Inflammatory macrophage (primary cell): Measurements from ENCODE around the gene TBX5.

ENCODE experiments used
- DNase-seq, 2 donors: peaks; one replicate each; pipeline ENCODE4 v3.0.0-alpha.2; 2020 to 2022
- total RNA-seq, 18 experiments: gene quantifications; one replicate each; lab custom pipeline; 2026; ENCODE audit warnings: mixed read lengths in 6 of 18, inconsistent platforms in 2 of 18; lab: John Stamatoyannopoulos, UW

Gene TBX5
- 0 to 0.13 (median 0) reads per million in 18 experiments for total RNA-seq

DNA sequence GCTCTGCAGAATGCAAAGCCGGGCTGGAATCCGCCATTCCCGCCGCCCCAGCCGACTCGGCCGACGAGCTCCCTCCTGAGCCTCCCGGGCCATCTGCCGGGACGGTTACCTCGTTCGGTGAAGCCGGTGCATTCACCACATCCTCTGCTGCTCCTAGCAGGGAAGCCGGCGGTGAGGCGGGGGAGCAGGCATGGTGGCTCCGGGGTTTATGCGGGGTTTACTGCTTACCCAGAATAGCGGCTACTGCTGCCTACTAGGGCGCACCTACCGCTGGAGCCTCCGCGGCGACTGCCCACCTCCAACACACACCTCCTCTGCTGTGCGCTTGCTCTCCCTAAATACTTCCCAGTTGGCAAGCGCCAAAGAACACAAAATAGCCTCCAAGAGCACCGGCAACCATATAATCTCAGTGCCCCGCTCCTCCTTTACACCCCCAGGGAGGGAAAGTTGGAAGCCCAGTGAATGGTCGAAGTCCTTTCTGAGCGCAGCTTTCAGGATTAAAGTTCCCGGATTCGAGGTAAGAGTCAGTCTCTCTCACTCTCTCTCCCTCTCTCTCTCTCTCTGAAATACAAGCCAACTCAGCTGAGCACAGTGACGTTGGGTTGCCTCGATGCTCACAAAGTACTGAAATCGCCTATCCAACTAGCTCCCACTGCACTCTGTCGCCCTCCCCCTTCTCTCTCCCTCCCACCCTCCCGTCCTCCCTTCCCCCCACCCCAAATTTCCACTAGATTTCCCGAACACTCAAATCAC lies at the start of gene TBX5:
Gene TBX5, minus strand, starts transcription at position 626 of the 753 bp plus-strand sequence. CDS start 2,246 bp downstream, outside the sequence.
- DNase-seq = no peak

DNA sequence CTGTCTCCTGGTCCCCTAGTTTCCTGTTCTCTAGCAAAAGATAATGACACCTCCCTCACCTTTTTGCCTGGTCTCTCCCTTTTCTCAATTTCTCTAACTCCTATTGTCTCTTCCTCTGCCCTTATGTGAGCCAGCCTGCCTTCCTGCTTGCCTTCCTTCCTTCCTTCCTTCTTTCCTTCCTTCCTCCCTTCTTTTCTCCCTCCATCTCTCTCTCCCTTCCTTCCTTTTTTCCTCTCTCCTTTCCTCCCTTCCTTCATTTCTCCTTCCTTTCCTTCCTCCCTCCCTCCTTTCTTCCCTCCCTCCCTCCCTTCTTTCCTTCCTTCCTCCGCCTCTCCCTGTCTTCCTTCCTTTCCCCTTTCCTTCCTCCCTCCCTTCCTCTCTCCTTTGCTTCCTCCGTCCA lies 45.7 kb upstream of the TBX5 start:
- no peak for DNase-seq

DNA sequence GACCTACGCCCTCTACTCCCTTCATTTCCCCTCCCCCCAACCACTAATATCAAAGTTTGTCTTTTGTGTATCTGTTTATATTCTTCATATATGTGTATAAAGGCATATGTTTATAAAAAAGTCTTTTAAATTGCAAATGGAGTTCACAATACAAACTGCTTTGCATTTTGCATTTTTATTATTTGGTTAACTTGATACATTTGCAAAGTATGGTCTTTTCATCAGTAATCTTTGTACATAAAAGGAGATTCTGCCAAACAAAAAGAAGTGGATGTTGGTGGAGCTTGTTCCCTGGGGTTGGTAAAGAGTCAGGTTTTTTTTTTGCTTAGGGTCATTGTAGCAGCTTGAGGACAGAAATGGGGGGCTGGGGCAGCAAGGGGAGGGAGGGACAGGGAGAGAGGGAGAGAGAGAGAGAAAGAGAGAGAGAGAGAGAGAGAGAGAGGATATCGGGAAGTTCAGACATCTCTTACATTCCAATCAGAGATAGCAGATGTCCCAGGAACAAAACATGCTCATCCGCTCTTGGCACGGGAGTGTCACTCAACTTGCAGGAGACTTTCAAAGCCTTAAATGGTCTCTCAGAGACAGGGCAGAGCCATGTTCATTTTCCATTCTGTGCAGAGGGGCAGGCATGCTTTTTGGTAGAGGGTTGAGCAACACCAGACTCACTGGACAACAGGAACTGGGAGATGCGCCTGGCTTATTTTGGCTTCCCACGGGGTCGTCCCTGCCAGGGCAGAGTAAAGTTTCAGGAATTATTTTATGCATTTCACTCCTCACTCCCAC lies 44.8 kb upstream of the TBX5 start:
- no peak for DNase-seq

DNA sequence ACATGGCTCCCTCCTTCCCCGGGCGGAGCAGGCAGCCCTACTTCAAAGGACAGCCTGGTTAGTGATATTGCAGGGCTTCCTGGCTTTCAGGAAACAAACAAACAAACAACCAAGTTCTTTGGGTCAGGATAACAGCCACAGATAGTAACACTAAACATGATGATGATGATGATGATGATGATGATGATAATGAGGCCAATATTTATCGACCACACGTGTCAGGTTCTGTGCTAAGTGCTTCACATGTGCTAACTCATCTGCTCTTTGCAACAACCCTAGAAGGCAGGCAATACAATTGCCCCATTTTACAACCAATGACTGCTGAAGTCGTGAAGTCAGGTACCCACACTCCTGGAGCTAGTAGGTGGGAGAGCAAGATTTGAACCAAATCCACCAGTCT lies 44.1 kb upstream of the TBX5 start:
- no peak for DNase-seq

DNA sequence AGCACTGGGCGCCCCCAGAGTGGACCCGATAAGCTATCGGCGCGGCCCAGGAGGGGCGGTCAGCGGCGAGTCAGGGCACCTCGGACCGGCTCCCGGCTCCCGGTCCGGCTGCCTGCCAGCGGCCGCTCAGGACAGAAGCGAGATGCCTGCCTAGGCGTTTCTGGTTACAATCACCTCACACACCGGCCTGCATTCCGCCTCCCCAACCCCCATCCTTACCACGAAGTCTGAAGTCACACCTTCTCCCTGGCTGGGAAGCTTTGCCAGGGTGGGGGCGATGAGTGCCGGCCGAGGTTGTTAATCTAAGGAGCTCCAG lies 42.6 kb upstream of the TBX5 start:
- no peak for DNase-seq

DNA sequence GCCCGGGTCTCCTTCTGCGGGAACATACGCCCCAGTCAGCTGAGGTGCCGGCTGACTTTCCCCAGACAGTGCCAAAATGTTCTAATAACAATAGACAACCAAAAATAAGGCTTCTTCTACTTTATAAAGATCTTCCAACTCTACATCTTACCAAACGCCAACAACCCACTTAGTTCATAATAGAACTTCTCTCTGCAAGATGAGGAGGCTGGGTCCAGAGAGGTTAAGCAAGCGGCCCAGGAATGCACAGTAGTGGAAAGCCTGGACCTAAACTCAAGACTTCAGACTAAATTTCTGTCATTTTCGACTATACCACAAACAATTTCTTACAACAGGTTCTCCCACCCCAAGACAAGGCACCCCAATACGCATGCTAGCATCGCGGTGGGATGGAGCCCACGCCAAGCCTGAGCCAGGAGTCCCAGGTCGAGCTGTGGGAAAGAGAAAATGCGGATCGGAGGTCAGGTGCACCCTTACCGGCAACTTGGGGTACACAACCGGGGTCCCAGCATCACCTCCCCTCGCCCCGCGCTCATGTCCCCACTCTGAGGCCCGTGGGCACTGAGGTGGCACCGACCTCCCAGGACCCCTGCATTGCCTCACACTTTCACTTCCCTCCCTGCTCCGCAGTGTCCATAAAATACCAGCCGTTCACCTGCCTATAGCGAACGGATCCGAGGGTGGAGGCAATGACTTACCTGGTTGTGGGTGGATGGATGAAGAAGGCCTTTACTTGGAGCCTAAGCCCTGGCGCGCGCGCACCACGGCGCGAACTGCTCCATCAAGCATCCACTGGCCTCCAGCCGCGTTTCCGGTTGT lies 42.1 kb upstream of the TBX5 start:
- DNase-seq = no peak

DNA sequence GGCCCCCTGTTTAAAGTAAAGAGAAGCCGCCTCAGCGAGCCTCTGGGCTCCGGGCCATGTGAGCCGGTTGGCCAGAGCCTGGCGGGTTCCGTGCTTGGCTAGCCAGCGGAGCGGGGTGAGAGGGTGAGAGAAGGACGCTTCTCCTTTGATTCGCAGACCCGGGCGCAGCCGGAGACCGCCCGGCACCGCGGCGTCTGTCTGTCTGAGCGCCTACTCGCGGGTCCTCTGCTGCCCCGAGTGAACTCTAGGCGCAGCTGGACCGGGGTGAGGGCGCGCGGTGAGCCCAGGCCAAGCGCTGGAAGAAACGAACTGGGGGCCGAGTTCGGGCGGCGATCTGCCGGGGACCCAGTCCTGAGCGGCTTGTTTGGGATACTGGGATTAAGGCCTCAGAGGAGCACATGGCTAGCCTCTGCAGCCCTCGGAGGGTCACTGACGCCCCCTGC lies 41.4 kb upstream of the TBX5 start:
- DNase-seq = no peak

DNA sequence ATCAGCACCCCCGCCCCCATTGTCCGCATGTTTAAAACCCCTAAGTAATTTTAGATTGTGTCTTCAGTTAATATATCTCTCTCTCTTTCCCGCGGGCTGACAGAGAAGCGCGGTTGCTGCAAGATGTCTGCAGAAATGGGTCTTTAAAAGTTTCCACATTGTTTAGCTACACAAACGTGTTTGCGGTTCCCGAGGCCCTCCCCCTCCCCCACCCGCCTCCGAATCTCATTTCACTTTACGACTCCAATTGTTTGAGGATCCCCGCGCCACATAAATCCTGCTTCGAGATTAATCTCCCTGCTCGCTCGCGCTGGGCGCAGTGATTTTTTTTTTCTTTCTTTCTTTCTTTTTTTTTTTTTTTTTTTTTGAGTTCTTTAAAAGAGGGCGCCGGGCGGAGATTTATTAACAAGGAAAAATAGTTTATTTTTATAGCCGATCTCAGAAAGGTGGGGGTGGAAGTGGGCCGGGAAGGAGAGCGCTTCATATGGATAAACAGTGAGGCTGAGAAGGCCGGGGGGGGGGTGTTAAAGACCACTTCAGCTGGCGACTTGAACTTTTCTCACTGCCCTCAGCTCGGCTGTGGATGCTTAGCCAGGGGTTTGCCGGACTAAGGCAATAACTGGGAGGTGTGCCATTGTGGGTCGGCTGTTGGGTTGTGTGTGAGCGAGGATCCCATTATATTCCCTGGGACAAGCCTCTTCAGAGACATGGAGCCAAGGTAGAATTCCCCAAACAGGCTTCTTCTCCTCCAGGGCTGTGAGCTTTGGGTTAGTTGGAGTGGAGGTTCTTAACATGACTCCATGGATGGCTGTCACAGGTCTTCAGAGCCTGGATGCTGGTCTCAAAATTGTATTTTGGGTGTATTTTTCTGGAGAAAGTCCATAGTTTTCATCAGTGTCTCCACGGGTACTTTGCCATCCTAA lies 39.7 kb upstream of the TBX5 start:
- no peak for DNase-seq

DNA sequence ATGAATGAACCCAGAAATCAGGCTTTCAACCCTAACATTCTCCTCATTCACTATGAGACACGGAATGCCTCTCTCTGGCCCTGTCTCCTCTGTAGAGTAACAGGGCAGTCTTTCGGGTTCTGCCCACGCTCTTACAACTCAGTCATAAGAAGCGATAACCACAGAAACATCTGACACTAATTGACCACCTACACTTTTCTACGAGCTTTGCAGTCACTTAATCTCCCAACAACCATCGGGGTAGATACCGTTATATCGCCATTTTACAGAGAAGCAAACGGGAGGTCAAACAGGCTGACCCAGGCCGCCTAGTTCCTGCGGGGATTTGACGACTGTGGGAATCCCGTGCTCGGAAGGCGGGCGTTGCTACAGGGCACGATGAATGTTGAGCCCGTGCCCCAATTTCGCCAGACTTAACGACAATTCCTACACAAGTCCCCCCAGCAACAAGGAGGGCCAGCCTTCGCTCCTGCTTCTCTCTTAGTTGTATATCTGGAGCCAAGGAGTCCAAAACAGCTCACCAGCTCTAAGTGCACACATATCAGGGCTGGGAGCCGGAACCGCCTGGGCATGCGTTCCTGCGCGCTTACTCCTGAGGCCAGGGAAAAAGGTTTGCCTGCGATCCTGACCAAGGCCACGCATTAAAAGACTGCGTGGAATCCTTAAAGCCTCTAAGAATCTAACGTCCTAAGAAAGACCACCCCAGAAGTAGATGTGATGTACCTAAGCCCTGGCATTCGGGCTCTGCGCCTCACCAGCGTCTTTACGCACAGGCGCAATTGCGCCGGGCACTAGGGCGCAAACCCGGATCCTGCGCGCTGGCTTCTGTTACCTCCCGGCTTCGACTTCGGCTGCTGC lies 38.7 kb upstream of the TBX5 start:
- DNase-seq = no peak

DNA sequence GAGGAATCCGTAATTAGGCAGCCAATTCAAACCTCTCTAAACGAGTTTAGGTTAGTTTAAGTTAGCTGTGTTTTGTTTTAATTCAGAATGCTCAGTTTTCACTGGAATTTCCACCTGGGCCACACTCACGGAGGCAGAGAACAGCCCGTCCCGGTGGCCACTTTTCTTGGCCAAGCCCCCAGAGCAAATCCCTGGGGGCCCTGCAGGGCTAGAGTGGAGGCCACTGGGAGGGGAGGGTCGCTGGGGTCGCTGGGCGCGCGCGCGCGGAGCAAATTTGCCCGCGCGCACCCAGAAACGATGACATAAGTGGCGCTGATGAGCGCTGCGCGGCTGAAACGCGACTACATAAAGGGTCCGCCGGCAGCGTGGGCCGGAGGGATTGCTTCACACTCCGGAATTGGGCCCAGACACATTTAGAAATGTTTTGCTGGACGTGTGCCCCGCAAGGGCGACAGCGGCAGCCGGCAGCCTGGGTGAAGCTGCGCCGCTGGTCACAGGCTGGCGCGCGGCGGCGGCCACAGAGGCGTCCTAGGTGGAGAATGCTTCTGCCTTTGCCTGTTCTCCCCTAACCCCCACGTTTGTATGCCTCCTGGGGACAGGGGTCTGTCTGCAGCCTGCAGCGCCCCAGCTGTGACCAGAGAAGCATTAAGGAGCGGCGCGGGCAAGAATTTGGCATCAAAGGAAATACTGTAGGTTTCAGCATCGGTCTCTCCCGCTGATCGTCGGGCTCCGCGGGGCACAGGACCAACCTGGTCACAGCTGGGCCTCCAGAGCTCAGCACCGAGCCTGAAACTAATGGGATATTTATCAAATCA lies 37.9 kb upstream of the TBX5 start:
- no peak for DNase-seq

DNA sequence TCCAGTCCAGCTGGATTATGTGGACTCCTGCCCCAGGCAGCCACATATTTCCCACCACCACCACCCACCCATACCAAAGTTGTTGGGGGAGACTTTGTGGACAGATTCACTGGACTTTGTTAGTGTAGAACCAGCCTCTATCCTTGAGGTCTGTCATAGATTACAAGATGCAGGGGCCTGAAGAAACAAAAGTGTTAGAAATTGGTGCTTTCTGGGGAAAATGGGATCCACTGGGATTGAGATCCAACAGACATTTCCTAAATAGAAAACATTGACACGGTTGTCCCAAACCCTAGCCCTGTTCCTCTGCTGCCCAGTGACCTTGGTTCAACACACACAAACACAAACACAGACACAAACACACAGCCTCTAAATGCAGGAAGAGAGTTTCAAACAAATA lies 36.6 kb upstream of the TBX5 start:
- DNase-seq = no peak

DNA sequence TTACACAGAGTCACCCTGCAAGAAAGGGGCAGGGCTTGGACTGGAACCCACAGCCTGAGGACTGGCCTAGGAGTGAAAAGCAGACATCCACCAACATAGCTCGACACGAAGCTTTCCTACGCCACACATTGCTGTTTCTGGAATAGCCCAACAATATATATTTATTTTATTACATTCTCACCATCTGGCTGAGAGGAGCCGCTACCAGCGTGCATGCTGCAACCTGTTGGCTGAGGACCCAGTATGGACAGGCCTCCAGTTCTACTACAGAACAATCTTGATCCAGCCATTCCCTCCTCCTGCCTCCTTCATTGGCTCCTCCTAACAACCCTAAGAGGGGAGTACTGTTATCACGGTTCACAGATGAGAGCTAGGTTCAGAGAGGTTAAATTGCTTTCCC lies 35.6 kb upstream of the TBX5 start:
- no peak for DNase-seq

DNA sequence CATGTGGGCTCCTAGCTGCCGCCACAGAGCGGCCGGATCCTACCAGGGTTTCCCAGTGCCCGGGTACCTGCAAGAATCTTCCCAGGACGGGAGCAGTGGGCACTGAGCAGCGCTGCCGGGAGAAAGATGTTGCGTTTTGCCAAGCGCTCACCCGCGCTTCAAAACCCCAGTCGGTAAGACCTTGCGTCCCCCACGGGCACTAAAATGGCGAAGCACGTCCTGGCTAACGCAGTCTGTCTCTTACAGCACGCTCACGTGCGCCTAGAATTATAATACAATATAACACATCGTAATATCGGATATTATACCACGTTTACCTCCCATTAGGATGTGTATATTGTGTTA lies 35.1 kb upstream of the TBX5 start:
- DNase-seq = no peak

DNA sequence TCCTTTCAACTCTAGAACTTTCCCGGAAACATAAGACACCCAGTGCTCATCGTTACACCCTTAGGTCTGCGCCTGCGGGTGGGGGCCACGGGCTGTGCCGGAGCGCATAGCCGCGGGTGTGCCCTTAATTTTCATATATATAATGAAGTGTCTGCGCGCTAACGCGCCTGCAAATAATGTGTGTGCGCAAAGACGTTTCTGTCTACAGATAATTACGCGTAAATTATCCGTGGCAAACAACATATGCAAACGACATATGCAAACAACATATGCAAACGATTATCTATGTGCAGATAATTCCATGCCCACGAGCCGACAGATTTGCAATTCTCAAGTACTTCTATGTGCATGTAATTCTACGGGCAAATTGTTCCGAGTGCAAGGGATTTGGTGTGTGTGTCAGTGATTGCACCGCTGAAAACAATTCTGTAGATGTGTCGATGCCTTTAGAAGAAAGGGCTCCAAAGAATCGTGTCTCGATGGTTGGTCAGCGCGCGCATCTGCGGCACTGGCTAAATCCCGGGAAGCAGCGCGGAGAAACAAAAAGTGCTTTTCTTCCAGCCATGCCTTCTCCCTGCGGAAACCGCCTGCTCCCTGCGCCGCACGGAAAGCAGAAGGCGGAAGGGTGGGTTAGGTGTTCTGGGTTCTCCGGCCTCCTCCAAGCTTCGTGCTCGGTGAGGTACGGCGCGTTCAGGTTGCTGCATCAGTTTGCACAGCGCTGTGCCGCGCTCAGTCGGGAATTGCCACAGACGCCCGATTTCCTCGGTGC lies 34.5 kb upstream of the TBX5 start:
- no peak for DNase-seq

DNA sequence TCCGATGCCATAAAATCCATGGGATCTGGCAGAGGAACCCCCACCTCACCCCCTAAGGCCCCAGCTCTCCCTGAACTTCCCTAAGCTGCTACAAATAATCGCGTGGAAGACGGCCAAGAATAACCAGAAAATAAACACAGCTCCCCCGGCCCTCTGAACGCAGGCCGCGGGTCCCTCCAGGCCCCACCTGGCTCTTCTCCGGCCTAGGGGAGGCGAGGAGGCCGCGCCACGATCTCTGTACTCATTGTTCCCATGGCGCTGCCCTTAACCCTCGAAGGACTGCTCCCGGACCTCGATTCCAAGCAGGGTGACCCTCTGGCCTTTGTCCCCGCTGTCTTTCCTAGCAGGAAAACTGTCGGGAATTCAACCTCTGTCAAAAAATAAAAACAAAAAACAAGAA lies 33.9 kb upstream of the TBX5 start:
- no peak for DNase-seq

DNA sequence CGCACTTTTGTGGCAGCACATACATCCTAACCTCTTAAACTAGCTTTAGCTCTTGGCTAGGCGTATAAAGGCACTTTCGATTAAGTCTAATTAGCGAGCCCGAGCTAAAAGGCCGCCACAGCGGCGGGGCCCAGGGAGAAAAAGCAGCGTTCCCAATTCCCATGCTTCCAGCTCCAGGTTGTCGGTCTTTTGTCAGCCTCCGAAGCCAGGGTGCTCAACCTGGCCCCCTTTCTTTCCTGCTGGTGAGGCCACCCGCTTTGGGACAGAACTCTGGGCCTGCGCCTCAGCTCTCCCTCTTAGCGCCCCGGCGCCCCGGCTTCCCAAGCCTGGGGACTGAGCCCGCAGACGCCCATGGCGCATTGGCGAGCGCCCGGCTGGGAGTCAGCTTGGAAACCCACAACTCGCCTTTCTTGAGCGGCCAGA lies 33.3 kb upstream of the TBX5 start:
- no peak for DNase-seq

DNA sequence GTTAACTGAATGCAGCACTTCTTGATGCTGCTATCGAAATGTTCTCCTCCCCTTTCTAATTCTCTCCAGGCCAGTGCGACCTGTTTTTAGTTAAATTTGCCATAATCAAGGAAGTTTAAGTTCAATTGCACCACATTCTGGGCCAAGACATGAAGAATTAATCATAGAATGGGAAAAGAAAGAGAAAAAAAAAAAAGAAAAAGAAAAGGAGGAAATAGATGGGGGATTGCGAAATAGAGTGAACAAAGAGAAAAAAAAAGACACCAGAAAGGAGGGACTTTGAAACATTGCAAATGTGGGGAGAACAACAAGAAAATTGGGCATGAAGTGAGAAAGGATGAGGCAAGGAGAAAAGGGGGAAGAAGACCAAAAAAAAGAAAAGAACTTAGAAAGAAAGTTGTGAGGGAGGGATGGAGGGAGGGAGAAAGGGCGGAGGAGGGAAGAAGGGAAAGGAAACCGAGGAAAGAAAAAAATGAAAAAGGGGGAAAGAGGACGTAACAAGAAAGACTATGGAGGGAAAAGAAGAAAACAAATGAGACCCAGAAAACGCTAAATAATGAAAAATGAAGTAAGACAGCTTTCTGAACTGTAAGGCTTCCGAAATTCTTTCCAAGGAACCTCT lies 32.8 kb upstream of the TBX5 start:
- DNase-seq = no peak

DNA sequence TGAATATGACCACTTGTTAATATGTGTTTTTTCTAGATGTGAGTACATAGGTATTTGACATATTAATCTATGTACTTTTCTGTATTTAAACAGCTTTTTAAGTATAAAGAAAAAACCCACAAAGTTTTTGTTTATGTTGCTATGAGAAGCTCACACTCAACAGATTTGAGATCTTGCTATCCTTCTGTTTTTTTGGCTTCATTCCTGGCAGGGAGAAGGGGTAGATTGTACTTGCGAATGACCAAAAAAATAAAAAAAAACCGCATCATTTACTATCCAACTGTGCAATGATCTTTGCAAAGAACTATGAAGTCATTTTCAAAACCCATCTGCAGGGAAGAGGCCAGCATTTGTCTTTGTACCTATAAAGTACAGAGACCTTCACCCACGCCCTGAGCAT lies 28.4 kb upstream of the TBX5 start:
- DNase-seq = no peak

DNA sequence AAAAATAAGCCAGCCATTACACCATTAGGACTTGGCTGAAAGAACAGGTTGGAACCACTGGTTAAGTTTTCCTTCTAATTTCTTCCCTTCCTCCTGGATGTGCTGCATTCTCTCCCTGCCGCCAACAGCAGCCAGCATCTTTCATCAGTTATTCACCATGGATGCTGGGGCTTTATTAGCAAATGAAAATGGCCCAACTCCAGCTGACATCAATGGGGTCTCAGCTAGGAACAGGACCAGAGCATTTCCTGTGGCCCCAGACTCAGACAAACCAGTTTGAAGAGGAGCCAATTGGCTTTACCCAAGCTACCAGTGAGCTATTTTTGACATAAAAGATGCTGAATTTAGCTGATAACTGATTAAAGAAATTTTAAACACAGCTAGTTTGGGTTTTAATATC lies 26.0 kb upstream of the TBX5 start:
- no peak for DNase-seq
